DND-41 (cell line): ENCODE results near the gene KRT4.

ENCODE experiments used
- EZH2 ChIP-seq: IDR thresholded peaks from 3 replicates; pipeline ENCODE4 v1.6.1; 2012; ENCODE audit warnings: borderline replicate concordance, low read depth, mild to moderate bottlenecking, moderate library complexity, low read length, inconsistent platforms; ENCODE audit not compliant: severe bottlenecking
- TF ChIP-seq, protein P1 (sequence below): IDR thresholded peaks from 2 replicates; pipeline ENCODE4 v1.5.1; 2012; ENCODE audit warnings: borderline replicate concordance, low read length, moderate library complexity, mild to moderate bottlenecking; ENCODE audit not compliant: poor library complexity, severe bottlenecking; ENCODE audit errors: extremely low read depth

DNA sequence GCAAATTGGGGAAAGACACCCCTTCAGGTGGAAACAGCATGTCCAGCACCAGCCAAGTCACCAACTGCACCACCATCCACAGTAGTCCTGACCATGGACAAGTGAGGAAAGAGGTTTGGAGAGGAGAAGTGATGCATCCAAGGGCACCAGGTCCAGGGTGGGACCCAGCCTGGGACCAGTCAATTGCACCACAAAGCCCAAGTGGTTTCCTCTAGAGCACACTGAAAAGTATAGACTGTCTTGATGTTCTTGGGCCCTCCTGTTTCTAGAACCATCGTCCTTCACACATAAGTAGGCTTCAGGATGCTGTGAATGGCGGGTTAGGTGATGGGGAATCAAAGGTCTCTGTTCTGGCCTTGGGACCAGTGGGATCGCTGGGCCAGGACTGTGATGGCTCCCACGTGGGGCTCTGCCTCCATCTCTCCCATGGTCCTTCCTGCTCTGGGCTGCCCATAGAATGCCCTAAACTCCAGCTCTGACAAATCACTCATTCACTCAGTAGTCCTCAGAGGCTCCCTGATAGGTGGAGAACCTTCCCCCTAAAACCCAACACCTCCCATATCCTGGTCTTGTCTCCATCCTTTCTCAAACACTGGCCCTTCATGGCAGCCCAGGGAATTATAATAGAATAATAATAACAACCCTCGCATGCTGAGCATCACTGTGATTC is 11.0 kb upstream of the KRT4 start:
- TF ChIP-seq EZH2, result no peak
- TF ChIP-seq, protein P1, sequence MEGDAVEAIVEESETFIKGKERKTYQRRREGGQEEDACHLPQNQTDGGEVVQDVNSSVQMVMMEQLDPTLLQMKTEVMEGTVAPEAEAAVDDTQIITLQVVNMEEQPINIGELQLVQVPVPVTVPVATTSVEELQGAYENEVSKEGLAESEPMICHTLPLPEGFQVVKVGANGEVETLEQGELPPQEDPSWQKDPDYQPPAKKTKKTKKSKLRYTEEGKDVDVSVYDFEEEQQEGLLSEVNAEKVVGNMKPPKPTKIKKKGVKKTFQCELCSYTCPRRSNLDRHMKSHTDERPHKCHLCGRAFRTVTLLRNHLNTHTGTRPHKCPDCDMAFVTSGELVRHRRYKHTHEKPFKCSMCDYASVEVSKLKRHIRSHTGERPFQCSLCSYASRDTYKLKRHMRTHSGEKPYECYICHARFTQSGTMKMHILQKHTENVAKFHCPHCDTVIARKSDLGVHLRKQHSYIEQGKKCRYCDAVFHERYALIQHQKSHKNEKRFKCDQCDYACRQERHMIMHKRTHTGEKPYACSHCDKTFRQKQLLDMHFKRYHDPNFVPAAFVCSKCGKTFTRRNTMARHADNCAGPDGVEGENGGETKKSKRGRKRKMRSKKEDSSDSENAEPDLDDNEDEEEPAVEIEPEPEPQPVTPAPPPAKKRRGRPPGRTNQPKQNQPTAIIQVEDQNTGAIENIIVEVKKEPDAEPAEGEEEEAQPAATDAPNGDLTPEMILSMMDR, result no peak
